Ovary (tissue), 9 donors: Measurements from ENCODE around the gene NHLH1. TPM values are rescaled to one million over a fixed set of nuclear protein-coding genes. Genes with fewer than 3 reads are reported as not detected.

Source experiments
- DNase-seq, 5 donors: peaks; one replicate each; pipeline ENCODE4 v3.0.0-alpha.2; 2019 to 2020
- H3K27ac ChIP-seq, 2 donors: fragments of 200-600 bp; one replicate each; pipeline versions ENCODE4 v1.5.1 to v1.8.0; 2019 to 2022
- H3K27me3 ChIP-seq: fragments of 200-600 bp; one replicate; pipeline ENCODE4 v1.8.0; 2022
- H3K36me3 ChIP-seq: fragments of 200-600 bp; sonication (generic); one replicate; pipeline ENCODE4 v1.5.1; 2019
- H3K4me1 ChIP-seq: one replicate; pipeline ENCODE4 v1.8.1; 2013; ENCODE audit warnings: mild to moderate bottlenecking, moderate library complexity; ENCODE audit not compliant: insufficient read depth
- H3K4me3 ChIP-seq: fragments of 200-600 bp; sonication (generic); one replicate; pipeline ENCODE4 v1.5.1; 2017
- H3K9me3 ChIP-seq, 2 donors: fragments of 200-600 bp in 1 of 2; sonication (generic) in 1 of 2; one replicate each; pipeline versions ENCODE4 v1.5.1 to v1.8.1; 2013 to 2019; ENCODE audit warnings: mild to moderate bottlenecking in 1 of 2, moderate library complexity in 1 of 2
- EP300 ChIP-seq: sonication (generic); formaldehyde crosslinking; IDR thresholded peaks from one replicate; pipeline ENCODE4 v1.6.1; 2017; ENCODE audit warnings: antibody characterized with exemption
- POLR2A ChIP-seq: fragments of 450-650 bp; IDR thresholded peaks from one replicate; pipeline ENCODE4 v1.6.1; 2017; ENCODE audit warnings: antibody characterized with exemption, mild to moderate bottlenecking, moderate library complexity
- WGBS, 3 donors: extraction: QIAGEN DNeasy Blood & Tissue Kit in 1 of 3; methylation state at CpG; one replicate each; pipeline versions ENCODE4 v1.1.5 to v1.1.7; 2013 to 2017; 5-methylcytosine and 5-hydroxymethylcytosine counted together
- intact Hi-C, 4 donors: fragments of 100-400 bp; cut with DNase I; formaldehyde crosslinking; loops; one replicate each; pipeline versions ENCODE4 v1.11.0 to v1.15.1; 2022 to 2023
- polyA plus RNA-seq, 2 donors: library from polyadenylated mRNA; stranded (reverse); fragments of 200-250 nt in 1 of 2; fragments of 350-450 nt in 1 of 2; fragmentation: Illumina TruSeq in 1 of 2; extraction: RNeasy Lipid Tissue Mini Kit (QIAGEN cat#74804) in 1 of 2; gene quantifications; one replicate each; pipeline ENCODE4 v1.2.3, GENCODE V29; 2013 to 2014
- total RNA-seq, 7 donors: library from RNA; depleted of rRNA in 2 of 7; stranded (reverse); fragments of >200 nt in 2 of 7; fragmentation: NEBNext Ultra II Directional in 3 of 7; extraction: Animal tissue kit (Norgen Biotek cat#: 25700) in 3 of 7; gene quantifications; one replicate each; pipeline versions ENCODE4 v1.1.0 to v1.2.4, GENCODE V29; 2016 to 2023
- TF ChIP-seq, protein P1 (sequence below), 3 donors: fragments of 450-650 bp in 2 of 3; fragments of 200-600 bp in 1 of 3; IDR thresholded peaks; one replicate each; pipeline versions ENCODE4 v1.5.1 to v1.8.0; 2016 to 2022; ENCODE audit warnings: antibody characterized with exemption in 3 of 3, mild to moderate bottlenecking in 1 of 3
- donor health status: DM: no; HTN: no; CAD: no; lungs with moderate emphysema.
- donor health status: DM: no; HTN: no; CAD: no.
- donor health status: Bipolar disorder and iron deficiency.
- donor health status: DM: yes; HTN: yes; CAD: no.
- donor health status: DM: no; HTN: no; CAD: no.
- donor health status: DM: yes; HTN: yes; CAD: no.

The NHLH1 gene
- total and polyA plus RNA-seq, 9 donors = 0.02 to 0.20 (median 0.08) TPM; not detected in 4

DNA sequence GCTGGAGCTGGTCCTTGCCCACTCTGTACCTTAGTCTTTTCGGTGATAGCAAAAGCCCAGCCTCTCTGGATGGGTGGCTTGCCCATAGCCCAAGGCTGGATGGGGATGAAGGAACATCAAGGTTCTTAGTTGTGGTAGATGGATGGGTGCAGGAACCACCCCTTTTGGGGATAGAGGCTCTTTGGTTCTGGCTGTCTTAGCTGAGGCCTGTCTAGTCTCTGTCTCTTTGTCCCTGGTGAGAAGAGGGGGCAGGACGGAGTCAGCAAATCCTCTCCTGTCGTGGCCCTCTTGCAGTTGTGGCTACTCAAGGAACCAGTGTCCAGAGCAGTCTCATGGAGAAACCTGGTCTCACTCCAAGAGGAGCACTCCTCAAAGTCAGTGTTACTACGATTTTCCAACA, 42.0 kb downstream of the NHLH1 start:
- Histone ChIP-seq H3K27me3 (no peaks in the 10 kb centered on the region), H3K27ac (no peak overlapping the region)

GRCh38 chr1:160409486-160409885, 42.6 kb downstream of the NHLH1 start:
- no peak for DNase-seq
- Histone ChIP-seq H3K27me3 (no peaks in the 10 kb centered on the region), H3K4me3 (no peak overlapping the region), H3K9me3 (no peaks in the 10 kb centered on the region), H3K36me3 (no peaks in the 10 kb centered on the region), H3K27ac (no peak overlapping the region), H3K4me1 (no peaks in the 10 kb centered on the region)
- 79 to 84% (median 80%) methylated on average over 5 of the region's 5 CpGs for WGBS, 3 donors
- intact Hi-C loops = no loop called here
- no peak for TF ChIP-seq EP300
- no peak for TF ChIP-seq POLR2A
- TF ChIP-seq, protein P1, sequence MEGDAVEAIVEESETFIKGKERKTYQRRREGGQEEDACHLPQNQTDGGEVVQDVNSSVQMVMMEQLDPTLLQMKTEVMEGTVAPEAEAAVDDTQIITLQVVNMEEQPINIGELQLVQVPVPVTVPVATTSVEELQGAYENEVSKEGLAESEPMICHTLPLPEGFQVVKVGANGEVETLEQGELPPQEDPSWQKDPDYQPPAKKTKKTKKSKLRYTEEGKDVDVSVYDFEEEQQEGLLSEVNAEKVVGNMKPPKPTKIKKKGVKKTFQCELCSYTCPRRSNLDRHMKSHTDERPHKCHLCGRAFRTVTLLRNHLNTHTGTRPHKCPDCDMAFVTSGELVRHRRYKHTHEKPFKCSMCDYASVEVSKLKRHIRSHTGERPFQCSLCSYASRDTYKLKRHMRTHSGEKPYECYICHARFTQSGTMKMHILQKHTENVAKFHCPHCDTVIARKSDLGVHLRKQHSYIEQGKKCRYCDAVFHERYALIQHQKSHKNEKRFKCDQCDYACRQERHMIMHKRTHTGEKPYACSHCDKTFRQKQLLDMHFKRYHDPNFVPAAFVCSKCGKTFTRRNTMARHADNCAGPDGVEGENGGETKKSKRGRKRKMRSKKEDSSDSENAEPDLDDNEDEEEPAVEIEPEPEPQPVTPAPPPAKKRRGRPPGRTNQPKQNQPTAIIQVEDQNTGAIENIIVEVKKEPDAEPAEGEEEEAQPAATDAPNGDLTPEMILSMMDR (IDR thresholded peaks at IDR 0.05) = no peak

More for the DNA sequence above, 42.0 kb downstream of the NHLH1 start:
- no peak for DNase-seq
- no peaks in the 10 kb centered on the region for H3K9me3 ChIP-seq
- H3K4me3 ChIP-seq = no peak overlapping the region
- TF ChIP-seq POLR2A (no peak), EP300 (no peak)
- TF ChIP-seq, protein P1 (IDR thresholded peaks at IDR 0.05) = no peak
- H3K36me3 ChIP-seq = no peaks in the 10 kb centered on the region
- intact Hi-C loops = no loop called here
- WGBS, 3 donors = 80 to 88% (median 87%) methylated on average over 4 of the region's 4 CpGs
- no peaks in the 10 kb centered on the region for H3K4me1 ChIP-seq

GRCh38 chr1:160410406-160411005, 43.6 kb downstream of the NHLH1 start:
- DNase-seq = no peak
- Histone ChIP-seq H3K36me3 (no peaks in the 10 kb centered on the region), H3K4me3 (no peak overlapping the region), H3K9me3 (no peaks in the 10 kb centered on the region), H3K27me3 (no peaks in the 10 kb centered on the region), H3K4me1 (no peaks in the 10 kb centered on the region), H3K27ac (no peak overlapping the region)
- 66 to 81% (median 78%) methylated on average over 19 of the region's 19 CpGs for WGBS, 3 donors
- intact Hi-C loops = no loop called here
- TF ChIP-seq EP300 (no peak), POLR2A (no peak)
- TF ChIP-seq, protein P1 (IDR thresholded peaks at IDR 0.05) = no peak

DNA sequence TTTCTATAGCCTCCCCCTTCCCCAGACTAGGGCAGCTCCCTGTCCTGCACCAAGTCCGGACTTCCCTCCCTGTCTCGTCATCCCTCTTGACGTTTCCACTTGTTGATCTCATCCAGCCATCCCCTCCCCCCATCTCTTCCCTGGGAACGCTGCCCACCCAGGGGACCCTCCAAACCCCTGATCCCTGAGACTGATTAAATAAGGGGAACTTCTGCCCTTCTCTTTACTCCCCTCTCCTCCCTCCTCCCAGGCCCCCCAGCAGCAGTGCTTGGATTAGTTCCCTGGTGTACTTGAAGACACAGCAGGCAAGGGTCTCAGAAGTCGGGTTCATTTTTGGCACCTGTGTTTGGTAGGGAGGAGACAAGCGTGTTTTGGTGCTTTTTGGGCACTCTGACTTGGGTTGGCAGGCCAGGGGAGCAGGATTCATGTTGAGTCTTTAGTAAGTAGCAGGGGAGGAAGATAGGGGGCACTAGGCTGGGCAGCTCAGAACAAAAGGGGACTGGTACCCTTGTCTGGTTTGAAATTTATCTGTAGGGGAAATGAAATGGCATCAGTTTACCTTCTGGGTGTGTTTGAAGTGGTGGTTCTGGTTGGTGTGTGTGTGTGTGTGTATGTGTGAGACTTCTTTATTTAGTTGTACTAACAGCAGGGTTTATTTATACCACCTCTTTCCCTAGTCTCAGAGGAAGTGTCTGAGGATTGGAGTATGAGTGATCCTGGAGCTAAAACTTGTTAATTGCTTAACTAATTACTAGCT, 44.6 kb downstream of the NHLH1 start:
- 63 to 73% (median 67%) methylated on average over 6 of the region's 6 CpGs for WGBS, 3 donors
- Histone ChIP-seq H3K4me3 (no peak overlapping the region), H3K27me3 (no peaks in the 10 kb centered on the region), H3K4me1 (no peaks in the 10 kb centered on the region), H3K9me3 (no peaks in the 10 kb centered on the region), H3K27ac (no peak overlapping the region), H3K36me3 (no peaks in the 10 kb centered on the region)
- TF ChIP-seq, protein P1 (IDR thresholded peaks at IDR 0.05) = no peak
- TF ChIP-seq POLR2A (no peak), EP300 (no peak)
- intact Hi-C loops = no loop called here
- DNase-seq = no peak
